Endothelial cell of umbilical vein (primary cell): ENCODE measurements around the gene RGS21. TPM values are rescaled to one million over a fixed set of nuclear protein-coding genes. Genes with fewer than 3 reads are reported as not detected.

Source experiments
- BruUV-seq: library from RNA; stranded (reverse); fragments of 400-500 nt; replicated peaks from 2 replicates; lab custom pipeline; 2021; lab: Mats Ljungman, UMichigan
- CTCF ChIA-PET: fragments of 300-600, 350-600 bp; sonication (Branson Sonifier 250); formaldehyde crosslinking; loops from one replicate; lab custom pipeline; 2021; ENCODE audit warnings: antibody characterized with exemption, inconsistent platforms; lab: Charles Lee
- POLR2A ChIA-PET: fragments of 300-600, 350-600 bp; sonication (Branson Sonifier 250); formaldehyde crosslinking; loops from one replicate; lab custom pipeline; 2021; ENCODE audit warnings: antibody characterized with exemption, inconsistent platforms; lab: Charles Lee
- DNase-seq: peaks from one replicate; pipeline ENCODE4 v3.0.0-alpha.2; 2011; ENCODE audit warnings: low read depth, low spot score
- FAIRE-seq: peaks from 2 replicates; lab custom pipeline; 2011; peaks lifted over from hg19 to GRCh38; lab: Jason Lieb, UNC
- H2AFZ ChIP-seq: 2 replicates; pipeline ENCODE4 v1.6.0; 2012; ENCODE audit warnings: low read depth, low read length, control low read depth, inconsistent platforms
- H3K27ac ChIP-seq: 2 replicates; pipeline ENCODE4 v1.5.1; 2011; ENCODE audit warnings: low read depth, mild to moderate bottlenecking, control low read depth, low read length, moderate library complexity; ENCODE audit not compliant: insufficient read depth
- H3K27me3 ChIP-seq, 2 experiments: 2 replicates each; pipeline versions ENCODE4 v1.6.0 to v1.6.1; 2011; ENCODE audit warnings: low read length in 2 of 2, mixed read lengths in 1 of 2; ENCODE audit not compliant: control insufficient read depth in 2 of 2, insufficient read depth in 2 of 2
- H3K36me3 ChIP-seq, 2 experiments: 2 replicates in 1 of 2; 3 replicates in 1 of 2; pipeline ENCODE4 v1.5.1; 2011; ENCODE audit warnings: low read length in 2 of 2, mild to moderate bottlenecking in 1 of 2, moderate library complexity in 1 of 2; ENCODE audit not compliant: control insufficient read depth in 2 of 2, insufficient read depth in 2 of 2; ENCODE audit errors: extremely low read depth in 1 of 2
- H3K4me1 ChIP-seq: 3 replicates; pipeline ENCODE4 v1.5.1; 2011; ENCODE audit warnings: mild to moderate bottlenecking, low read length; ENCODE audit not compliant: control insufficient read depth, insufficient read depth; ENCODE audit errors: extremely low read depth
- H3K4me2 ChIP-seq: 2 replicates; pipeline ENCODE4 v1.6.1; 2011; ENCODE audit warnings: low read length, control low read depth, mixed read lengths; ENCODE audit not compliant: insufficient read depth
- H3K4me3 ChIP-seq, 3 experiments: fragments of 200-600 bp in 1 of 3; sonication (generic), shearing (Covaris generic) in 1 of 3; replicated peaks in 1 of 3; 2 replicates each; pipeline ENCODE4 v1.5.1; 2011 to 2016; ENCODE audit warnings: control low read depth in 3 of 3, low read length in 3 of 3, mild to moderate bottlenecking in 2 of 3, inconsistent platforms in 1 of 3, low read depth in 1 of 3, moderate library complexity in 1 of 3; ENCODE audit not compliant: insufficient read depth in 1 of 3
- H3K79me2 ChIP-seq: 2 replicates; pipeline ENCODE4 v1.6.0; 2012; ENCODE audit warnings: low read length, inconsistent platforms; ENCODE audit not compliant: control insufficient read depth, insufficient read depth
- H3K9ac ChIP-seq: replicated peaks from 2 replicates; pipeline ENCODE3; 2011; ENCODE audit warnings: low read length, control low read depth; ENCODE audit not compliant: insufficient read depth; ENCODE audit errors: extremely low read depth
- H3K9me1 ChIP-seq: replicated peaks from 3 replicates; pipeline ENCODE4 v1.6.0; 2011; ENCODE audit warnings: mild to moderate bottlenecking, low read length; ENCODE audit not compliant: control insufficient read depth, insufficient read depth; ENCODE audit errors: extremely low read depth
- H3K9me3 ChIP-seq: replicated peaks from 2 replicates; pipeline ENCODE4 v1.5.1; 2012; ENCODE audit warnings: low read length, inconsistent platforms; ENCODE audit not compliant: control insufficient read depth, insufficient read depth
- H4K20me1 ChIP-seq: replicated peaks from 2 replicates; pipeline ENCODE3; 2011; ENCODE audit warnings: mild to moderate bottlenecking, low read length; ENCODE audit not compliant: control insufficient read depth, insufficient read depth; ENCODE audit errors: extremely low read depth
- EZH2 ChIP-seq: IDR thresholded peaks from 2 replicates; pipeline ENCODE4 v1.6.1; 2012; ENCODE audit warnings: borderline replicate concordance, low read depth, mild to moderate bottlenecking, moderate library complexity, low read length, inconsistent platforms; ENCODE audit not compliant: severe bottlenecking
- GATA2 ChIP-seq: IDR thresholded peaks from 2 replicates; pipeline ENCODE4 v1.7.0; 2011; ENCODE audit warnings: low read depth, mild to moderate bottlenecking, moderate library complexity, mixed read lengths, low read length; ENCODE audit not compliant: insufficient read length, insufficient read depth
- MYC ChIP-seq: IDR thresholded peaks from one replicate; pipeline ENCODE4 v1.6.1; 2011; ENCODE audit warnings: mild to moderate bottlenecking, low read depth, low read length
- POLR2A ChIP-seq: IDR thresholded peaks from 2 replicates; pipeline ENCODE4 v1.6.1; 2012; ENCODE audit warnings: low read depth, mild to moderate bottlenecking, control low read depth, low read length
- POLR2AphosphoS5 ChIP-seq: IDR thresholded peaks from 2 replicates; pipeline ENCODE4 v1.6.1; 2012; ENCODE audit warnings: low read depth, mild to moderate bottlenecking, control low read depth, low read length, moderate library complexity; ENCODE audit not compliant: insufficient read depth
- dilution Hi-C: fragments of 300-500 bp; cut with MboI; formaldehyde crosslinking; loops from one replicate; pipeline ENCODE4 v1.15.0; 2019; ENCODE audit warnings: low sequenced_read_pairs; ENCODE audit not compliant: extremely low pct_ligation_motif_present
- intact Hi-C: fragments of 100-400 bp; cut with micrococcal nuclease; formaldehyde crosslinking; loops from one replicate; pipeline ENCODE4 v1.10.0; 2022
- polyA plus RNA-seq, 4 experiments: library from polyadenylated mRNA; depleted of rRNA in 3 of 4; stranded (reverse) in 3 of 4; unstranded in 1 of 4; fragments of >200 nt; gene quantifications; 2 replicates each; pipeline versions ENCODE4 v1.2.1 to v1.2.3, GENCODE V29; 2011 to 2012; ENCODE audit warnings: missing spikeins in 1 of 4
- total RNA-seq: library from RNA; stranded (reverse); gene quantifications from 2 replicates; pipeline ENCODE4 v1.2.3, GENCODE V29; 2021
- TF ChIP-seq, protein P1 (sequence below), 2 donors: IDR thresholded peaks; 1 replicate in 1 of 2; 2 replicates in 1 of 2; pipeline ENCODE4 v1.5.1; 2011; ENCODE audit warnings: low read length in 2 of 2, mild to moderate bottlenecking in 2 of 2, moderate library complexity in 2 of 2, control low read depth in 1 of 2, inconsistent platforms in 1 of 2, low read depth in 1 of 2; ENCODE audit not compliant: insufficient read depth in 1 of 2; ENCODE audit errors: extremely low read depth in 1 of 2
- TF ChIP-seq, protein P2 (sequence below): IDR thresholded peaks from 2 replicates; pipeline ENCODE4 v1.6.1; 2011; ENCODE audit not compliant: insufficient read depth, insufficient read length

The RGS21 gene
- total and polyA plus RNA-seq, 2 donors (not counting 3 experiments of a cell fraction or from before 2014, with no cell fraction given), result not detected

DNA sequence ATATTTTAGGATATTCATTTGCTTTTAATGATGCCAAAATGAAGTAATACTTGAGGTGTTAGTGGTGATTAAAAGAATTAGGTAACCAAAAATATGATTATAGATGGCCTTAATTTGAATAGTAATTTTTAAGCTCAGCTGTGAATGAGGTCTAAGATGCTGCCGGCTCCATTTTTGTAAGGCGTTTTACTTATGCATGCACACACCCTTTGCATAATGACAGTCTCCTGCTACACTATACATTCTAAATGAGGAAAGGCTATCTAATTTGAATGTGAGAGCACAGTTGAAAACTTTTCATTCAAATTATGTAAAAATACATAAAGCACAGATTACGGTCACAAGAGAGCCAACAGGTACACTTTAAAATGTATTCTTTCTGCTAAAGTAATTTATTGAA, 41.6 kb downstream of the RGS21 start:
- POLR2A ChIA-PET, result no interaction called here
- H3K4me2 ChIP-seq, result no peak overlapping the region
- BruUV-seq, result no TSS peak

More for the DNA sequence above, 41.6 kb downstream of the RGS21 start:
- dilution Hi-C loops (no loop called here), intact Hi-C loops (no loop called here)
- Histone ChIP-seq H3K79me2 (no peaks in the 10 kb centered on the region), H3K4me3 (no peak overlapping the region), H3K27ac (no peak overlapping the region), H3K4me1 (peaks cover 4% of the 10 kb centered on the region), H2AFZ (no peak overlapping the region), H3K27me3 (no peaks in the 10 kb centered on the region), H3K9me3 (no peaks in the 10 kb centered on the region), H3K9ac (no peak overlapping the region), H3K36me3 (no peaks in the 10 kb centered on the region), H4K20me1 (no peaks in the 10 kb centered on the region), H3K9me1 (no peaks in the 10 kb centered on the region)
- CTCF ChIA-PET, result no interaction called here
- no peak for DNase-seq
- no peak for TF ChIP-seq EZH2
- TF ChIP-seq POLR2AphosphoS5, result no peak
- TF ChIP-seq POLR2A, result no peak
- TF ChIP-seq, protein P1, sequence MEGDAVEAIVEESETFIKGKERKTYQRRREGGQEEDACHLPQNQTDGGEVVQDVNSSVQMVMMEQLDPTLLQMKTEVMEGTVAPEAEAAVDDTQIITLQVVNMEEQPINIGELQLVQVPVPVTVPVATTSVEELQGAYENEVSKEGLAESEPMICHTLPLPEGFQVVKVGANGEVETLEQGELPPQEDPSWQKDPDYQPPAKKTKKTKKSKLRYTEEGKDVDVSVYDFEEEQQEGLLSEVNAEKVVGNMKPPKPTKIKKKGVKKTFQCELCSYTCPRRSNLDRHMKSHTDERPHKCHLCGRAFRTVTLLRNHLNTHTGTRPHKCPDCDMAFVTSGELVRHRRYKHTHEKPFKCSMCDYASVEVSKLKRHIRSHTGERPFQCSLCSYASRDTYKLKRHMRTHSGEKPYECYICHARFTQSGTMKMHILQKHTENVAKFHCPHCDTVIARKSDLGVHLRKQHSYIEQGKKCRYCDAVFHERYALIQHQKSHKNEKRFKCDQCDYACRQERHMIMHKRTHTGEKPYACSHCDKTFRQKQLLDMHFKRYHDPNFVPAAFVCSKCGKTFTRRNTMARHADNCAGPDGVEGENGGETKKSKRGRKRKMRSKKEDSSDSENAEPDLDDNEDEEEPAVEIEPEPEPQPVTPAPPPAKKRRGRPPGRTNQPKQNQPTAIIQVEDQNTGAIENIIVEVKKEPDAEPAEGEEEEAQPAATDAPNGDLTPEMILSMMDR (IDR thresholded peaks at IDR 0.05; ENCODE audit: extremely low read depth in 1 of 2, insufficient read depth in 1 of 2, low read depth in 1 of 2, low read length in 2 of 2), result no peak
- TF ChIP-seq, protein P2, sequence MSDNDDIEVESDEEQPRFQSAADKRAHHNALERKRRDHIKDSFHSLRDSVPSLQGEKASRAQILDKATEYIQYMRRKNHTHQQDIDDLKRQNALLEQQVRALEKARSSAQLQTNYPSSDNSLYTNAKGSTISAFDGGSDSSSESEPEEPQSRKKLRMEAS, result no peak
- TF ChIP-seq GATA2, result no peak
- TF ChIP-seq MYC, result no peak
- no peak for FAIRE-seq
